Stimulated activated CD8-positive, alpha-beta memory T cell treated with anti-CD3 and anti-CD28 coated beads, Interleukin-12 subunit alpha, Interleukin-12 subunit beta, amount 100 ng/mL, for 4 hours (primary cell): ENCODE data around the gene A3GALT2.
"Not testable (repeated sequence)": the region's sequence is repeated elsewhere in the genome, so short reads cannot be mapped to it uniquely, and the experiment has no call there.

Experiments
- DNase-seq: peaks from one replicate; pipeline ENCODE4 v3.0.0-alpha.2; 2020; ENCODE audit warnings: low read depth

The A3GALT2 gene

GRCh38 chr1:33292726-33293340 is 28.1 kb downstream of the A3GALT2 start:
- no peak for DNase-seq

- DNase-seq = not testable (repeated sequence)
Observed at GRCh38 chr1:33290615-33291014, 30.3 kb downstream of the A3GALT2 start.

DNA sequence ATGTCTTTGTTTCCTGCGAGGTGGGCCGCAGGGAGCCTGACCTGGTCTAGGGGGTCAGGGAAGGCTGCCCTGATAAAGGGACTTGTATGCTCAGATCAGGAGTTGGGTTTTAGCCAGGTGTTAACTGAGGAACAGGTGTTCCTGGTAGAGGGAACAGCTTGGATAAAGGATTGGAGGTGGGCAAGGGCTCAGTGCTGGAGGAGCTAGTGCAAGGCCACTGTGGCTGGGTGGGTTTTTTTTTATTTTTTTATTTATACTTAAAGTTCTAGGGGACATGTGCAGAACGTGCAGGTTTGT is 31.1 kb downstream of the A3GALT2 start:
- DNase-seq = no peak

DNA sequence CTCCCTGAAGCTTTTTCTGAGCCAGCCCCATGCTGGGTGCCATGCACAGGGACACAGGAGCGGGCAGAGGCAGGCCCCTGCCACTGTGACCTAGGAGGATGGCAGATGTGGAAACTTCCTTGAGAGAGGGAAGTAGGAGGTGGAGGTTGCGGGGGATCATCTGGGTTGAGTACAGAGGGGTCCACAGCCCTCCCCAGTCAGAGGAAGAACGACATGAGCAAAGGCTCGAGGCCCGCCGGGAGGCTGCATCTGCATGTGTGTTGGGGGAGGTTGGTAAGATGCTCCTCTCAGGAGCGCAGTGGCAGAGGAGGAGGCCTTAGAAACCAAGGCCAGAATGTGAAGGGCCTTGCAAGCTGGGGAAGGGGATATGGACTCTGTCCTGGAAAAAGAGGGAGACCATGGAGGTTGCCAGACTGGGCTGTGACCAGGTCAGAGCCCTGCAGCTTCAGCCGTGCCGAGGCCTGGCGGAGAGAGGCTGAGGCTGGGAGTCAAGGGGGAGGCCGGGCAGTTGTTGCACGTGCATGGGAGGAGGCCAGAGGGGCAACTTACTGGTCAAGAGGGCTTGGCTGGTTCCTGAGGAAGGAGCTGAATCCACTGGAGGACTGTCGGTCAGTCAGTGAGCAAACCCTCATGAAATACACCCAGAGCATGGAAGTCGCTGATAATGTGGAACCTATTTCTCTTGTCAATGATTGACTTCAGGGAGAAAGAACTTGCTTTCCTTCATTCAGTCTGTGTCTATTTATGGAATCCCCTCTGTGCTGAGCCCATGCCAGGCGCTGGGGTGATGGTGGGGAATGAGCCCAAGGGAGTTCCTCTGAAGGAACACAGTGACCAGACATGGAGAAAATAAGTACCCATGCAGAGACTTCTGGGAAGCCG is 31.7 kb downstream of the A3GALT2 start:
- no peak for DNase-seq

- no peak for DNase-seq
Observed at GRCh38 chr1:33287317-33287716, 33.6 kb downstream of the A3GALT2 start.

DNA sequence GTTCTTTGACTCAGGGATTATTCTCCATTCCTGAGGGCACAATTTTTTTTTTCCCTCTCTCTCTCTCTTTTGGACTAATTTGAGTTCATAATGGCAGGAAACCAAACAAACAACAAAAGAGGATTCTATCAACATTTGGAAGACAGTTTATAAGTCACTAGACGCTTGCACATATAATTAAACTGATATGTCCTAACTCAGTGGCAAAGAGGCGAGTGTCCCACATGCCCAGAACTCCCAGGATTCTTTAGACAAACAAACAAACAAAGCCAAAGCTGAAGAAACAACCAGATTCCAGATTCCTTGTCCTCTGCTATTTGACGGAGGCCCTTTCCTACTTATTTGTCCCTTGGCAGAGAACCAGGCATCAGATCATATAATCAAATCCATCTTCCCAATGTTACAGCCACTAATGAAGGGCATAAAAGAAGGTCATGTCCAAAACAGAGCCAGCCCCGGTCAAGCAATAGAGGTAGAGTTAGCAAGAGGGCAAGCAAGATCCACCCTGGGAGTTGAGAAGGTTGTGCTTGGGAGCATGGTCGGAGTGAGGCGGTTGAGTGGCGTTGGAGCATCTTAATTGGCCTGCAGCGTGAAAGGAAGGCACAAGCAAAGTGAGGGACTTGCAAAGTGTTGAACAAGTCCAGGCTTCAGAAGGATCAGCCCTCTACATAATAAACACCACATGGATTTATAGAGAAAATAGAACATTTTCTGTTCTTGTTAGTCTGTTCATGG is 34.3 kb downstream of the A3GALT2 start:
- DNase-seq = no peak

- no peak for DNase-seq
Observed at GRCh38 chr1:33284049-33284448, 36.8 kb downstream of the A3GALT2 start.

GRCh38 chr1:33282791-33283190 is 38.1 kb downstream of the A3GALT2 start:
- no peak for DNase-seq

- no peak for DNase-seq
Observed at GRCh38 chr1:33281554-33282303, 39.2 kb downstream of the A3GALT2 start.

- no peak for DNase-seq
Observed at GRCh38 chr1:33280091-33280661, 40.7 kb downstream of the A3GALT2 start.

- no peak for DNase-seq
Observed at GRCh38 chr1:33277488-33278084, 43.3 kb downstream of the A3GALT2 start.

- DNase-seq = no peak
Observed at GRCh38 chr1:33276573-33277298, 44.2 kb downstream of the A3GALT2 start.

DNA sequence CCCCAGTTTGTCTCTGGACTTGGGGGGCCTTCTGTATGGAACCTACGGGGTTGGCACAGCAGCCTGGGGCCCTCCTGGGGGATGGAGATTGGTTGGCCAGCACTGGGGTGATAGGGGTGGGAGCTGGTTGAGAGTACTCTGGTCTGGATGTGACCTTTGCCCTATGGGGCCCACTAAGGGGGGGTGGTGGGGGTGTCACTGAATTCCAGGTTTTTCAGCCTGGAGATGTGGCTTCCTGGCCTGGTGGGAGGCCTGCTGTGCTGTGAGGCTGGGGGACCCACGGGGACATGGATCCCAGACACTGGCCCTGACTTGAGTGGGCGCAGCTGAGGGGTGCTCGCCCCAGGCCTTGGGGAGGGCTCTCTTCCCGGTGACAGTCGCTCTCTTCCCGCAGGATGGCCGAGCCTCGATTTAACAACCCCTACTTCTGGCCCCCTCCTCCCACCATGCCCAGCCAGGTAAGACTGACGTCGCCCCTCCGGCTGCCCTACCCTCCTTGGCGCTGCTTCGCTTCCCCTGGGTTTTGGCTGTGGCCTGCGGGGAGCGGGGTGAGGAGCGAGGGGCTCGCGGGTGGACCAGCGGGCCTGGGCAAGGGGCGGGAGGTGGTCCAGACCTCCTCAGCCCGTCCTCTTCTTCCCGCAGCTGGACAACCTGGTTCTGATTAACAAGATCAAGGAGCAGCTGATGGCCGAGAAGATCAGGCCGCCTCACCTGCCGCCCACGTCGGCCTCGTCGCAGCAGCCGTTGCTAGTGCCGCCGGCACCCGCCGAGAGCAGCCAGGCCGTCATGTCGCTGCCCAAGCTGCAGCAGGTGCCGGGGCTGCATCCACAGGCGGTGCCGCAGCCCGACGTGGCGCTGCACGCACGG is 45.0 kb downstream of the A3GALT2 start:
- no peak for DNase-seq

DNA sequence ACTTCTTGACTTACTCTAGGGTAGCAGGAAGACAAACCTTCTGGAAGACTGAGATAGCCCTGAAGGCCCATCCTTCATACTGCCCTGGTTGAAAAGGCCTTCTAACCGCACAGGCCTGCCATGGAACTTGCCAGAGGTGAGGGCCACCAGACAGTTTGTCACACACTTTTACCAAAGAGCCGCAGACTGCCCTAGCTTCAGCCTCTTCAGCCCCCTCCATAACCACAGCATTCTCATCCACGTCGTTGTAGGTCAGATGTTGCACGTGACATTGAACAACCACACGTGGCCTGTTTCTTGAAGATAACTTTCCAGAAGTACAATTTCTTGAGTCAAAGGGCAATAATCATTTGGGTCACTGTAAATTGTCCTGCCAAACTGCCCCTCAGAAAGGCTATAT is 45.7 kb downstream of the A3GALT2 start:
- DNase-seq = no peak

- no peak for DNase-seq
Observed at GRCh38 chr1:33274446-33274845, 46.5 kb downstream of the A3GALT2 start.

DNA sequence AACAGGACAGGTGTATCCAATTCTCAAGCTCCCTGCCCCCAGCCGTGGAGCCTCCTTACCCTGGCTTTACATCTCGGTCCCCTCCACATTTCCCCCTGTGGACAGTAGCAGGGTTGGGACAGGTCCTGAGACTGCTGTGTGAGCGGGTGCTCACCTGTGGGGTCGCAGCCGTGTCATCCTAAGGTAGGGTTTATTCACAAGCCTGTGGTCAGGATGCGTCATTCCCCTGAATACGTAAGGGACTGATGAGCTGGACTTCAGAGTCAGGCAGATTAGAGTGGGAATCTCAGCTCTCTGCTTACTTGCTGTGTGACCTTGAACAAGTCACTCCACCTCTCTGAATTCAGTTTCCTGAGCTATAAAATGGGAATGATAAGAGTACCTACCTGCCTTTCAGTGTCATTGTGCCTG is 46.9 kb downstream of the A3GALT2 start:
- DNase-seq = no peak

DNA sequence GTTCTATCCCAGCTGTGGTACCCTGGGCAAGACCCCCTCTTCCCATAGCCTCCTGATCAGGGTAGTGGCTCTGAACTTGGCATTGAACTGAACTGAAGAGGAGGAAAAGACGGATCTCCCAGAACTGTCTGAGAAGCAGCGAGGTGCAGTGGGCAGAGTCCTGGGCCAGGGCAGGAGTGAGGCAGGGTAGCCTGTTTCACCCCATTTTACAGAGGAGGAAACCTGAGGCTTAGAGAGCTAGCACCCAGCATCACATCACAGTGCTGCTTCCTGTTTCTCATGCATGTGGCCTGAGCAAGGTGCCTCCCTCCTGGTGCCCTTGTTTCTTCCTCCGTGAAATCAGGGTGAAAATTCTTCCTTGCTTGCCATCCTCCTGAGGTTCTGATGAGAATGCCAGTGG is 47.5 kb downstream of the A3GALT2 start:
- no peak for DNase-seq

- no peak for DNase-seq
Observed at GRCh38 chr1:33272930-33273329, 48.0 kb downstream of the A3GALT2 start.

GRCh38 chr1:33272509-33272908 is 48.4 kb downstream of the A3GALT2 start:
- DNase-seq = no peak
